Hippocampal formation (tissue), 2 donors: Measurements from ENCODE around the gene SPINK5.
"Not testable (repeated sequence)": the region's sequence is repeated elsewhere in the genome, so short reads cannot be mapped to it uniquely, and the experiment has no call there.

Experiments
- DNase-seq, 2 donors: peaks; one replicate each; lab custom pipeline; 2025; lab: John Stamatoyannopoulos, UW

The SPINK5 gene

DNA sequence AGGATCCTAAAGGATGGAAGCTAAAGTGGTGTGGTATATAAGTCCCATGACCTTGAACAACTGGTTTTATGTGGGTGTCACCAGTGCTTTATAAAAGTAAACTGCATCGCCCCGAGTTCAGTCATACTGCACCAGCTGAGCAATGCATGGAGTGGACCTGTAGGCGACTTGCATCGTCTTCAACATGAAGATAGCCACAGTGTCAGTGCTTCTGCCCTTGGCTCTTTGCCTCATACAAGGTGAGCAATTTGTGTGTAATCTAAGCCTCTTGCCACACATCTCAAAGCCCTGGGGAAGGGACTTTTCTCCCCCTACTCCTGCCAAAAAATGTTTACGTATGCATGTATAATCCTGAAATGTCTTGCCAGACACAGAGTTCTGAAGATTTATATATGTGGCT, at the start of gene SPINK5:
TSS of gene SPINK5 (plus strand) at position 120 of the 400 bp plus-strand sequence. CDS start at position 185, 65 bp downstream.
- DNase-seq = no peak

DNA sequence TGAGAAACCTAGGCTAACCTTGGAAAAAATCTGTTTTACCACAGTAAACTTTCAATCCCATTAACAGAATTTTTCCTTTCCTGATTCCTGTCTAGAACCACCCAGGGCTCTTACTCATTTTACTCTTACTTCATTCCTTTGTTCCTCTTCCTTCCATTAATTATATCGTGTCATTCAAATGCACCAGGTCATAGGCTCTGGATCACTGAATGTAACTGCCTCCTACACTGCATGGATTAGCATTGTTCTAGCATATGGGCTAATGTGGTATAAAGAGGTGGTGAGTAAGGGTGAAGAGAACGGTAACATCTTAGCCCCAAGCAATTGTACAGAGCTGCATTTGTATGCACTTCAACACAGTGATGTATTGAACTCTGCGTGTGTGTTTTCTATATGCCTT, 49.5 kb upstream of the SPINK5 start:
- DNase-seq = no peak

DNA sequence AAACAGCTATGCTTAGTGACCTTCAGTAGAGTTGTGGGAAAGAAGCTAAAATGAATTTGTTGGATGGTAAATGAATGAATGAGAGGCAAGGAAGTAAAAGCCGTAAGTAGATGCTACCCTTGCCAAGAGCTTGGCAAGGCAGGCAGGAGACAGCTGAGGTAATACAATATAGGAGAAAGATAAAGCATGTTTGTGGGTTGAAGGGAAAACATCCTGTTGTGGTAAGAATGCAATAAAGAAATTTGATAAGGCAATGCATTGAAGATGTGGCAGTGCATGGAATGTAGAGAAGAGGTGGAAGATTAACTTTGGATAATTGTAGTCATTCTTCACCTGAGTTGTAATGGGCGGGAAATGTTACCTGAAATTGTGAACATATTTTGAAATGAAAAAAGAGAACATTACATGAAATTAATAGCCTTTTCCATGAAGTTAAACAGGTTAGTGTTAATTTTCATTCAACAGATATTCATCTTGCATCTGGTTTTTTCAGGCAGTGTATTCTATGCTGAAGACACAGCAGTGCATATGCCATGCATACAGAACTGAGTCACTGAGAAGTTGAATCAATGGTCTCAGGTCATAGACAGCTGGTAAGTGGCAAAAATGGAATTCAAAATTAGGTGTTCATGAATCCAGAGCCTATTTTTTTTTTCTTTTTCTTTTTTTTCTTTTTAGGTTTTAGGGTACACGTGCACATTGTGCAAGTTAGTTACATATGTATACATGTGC, 43.4 kb upstream of the SPINK5 start:
- no peak for DNase-seq

DNA sequence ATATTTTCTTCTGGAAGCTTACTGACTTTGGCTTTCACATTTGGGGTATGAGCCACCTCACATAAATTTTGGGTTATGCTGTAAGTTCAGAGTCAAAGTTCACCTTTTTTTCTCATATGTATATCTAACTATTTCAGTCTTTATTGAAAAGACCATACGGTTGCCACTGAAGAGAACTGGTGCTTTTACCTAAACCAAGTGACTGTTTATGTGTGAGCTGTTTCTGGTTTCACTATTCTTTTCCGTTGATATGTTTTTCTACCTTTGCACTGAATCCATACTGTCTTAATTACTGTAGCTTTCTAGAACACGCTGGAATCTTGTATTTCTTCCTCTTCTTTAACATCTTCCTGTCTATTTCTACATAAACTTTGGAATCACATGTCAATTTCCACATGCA, 36.3 kb upstream of the SPINK5 start:
- no peak for DNase-seq

DNA sequence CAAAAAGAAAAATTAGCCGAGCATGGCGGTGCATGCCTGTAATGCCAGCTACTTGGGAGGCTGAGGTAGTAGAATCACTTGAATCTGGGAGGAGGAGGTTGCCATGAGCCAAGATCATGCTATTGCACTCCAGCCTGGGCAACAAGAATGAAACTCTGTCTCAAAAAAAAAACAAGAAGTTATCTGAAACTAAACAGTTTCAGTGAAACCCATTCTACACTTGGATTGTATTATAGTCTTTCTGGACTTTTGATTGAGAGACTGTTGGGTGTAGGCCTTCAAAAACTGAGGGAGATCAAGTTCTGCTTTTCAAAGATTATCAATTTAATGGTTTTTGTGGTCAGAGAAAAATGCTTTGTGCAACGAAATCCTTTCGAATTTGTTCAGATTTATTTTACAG, 34.6 kb upstream of the SPINK5 start:
- DNase-seq = no peak

- no peak for DNase-seq
These were observed 30.6 kb upstream of the SPINK5 start for GRCh38 chr5:148033134-148033533.

DNA sequence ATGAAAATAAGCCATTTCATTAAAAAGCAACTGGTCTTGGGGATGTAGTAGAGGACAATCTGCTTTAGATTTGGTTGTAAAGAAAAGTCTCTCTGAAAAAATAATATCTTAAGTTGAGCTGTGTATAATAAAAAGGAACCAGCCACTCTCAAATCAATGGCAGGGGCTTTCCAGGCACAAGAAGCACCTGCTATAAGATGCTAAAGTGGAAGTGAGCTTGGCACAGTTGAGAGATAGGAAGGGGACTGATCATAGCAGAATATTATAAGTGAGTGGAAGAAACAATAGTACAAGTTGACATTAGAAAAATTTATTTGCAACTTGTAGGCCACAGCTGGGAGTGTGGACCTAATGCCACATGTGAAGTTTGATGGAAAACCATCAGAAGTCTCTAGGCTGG, 28.1 kb upstream of the SPINK5 start:
- DNase-seq = no peak

DNA sequence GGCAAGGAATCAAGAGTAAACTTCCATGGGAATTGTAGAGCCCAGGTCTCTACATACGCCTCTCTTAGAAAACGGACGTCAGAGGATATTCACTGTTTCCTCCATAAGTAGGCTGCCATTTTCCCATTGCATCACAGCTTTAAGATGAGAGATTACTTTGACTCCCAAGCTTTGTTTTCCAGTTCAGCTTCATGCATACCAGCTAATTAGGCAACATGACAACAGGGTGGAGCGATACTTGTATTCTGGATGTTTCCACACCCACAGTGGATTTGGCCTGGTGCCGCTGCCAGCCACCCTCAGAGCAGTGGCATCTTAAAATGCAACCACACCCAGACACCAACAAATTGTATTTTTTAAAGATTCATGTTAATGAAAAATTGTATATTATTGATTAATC, 20.9 kb upstream of the SPINK5 start:
- no peak for DNase-seq

DNA sequence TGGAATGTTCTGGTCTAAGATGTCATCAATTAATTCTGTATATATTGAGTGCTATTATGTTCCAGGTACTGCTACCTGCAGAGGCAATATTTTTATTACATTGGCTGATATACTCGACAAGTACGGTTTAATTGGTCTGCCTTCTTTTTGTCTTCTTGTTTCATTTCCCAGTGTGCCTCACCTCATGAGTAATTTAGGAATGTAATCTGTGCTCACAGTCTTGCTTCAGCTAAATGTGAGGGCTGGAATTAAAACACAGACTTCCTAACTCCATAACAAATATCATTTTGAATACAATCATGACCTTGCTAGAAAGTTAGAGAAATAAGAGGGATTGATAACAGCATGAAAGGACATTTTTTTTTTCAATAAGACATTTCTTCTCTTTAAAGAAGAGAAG, 20.1 kb upstream of the SPINK5 start:
- DNase-seq = no peak

- DNase-seq = not testable (repeated sequence)
These were observed 8.6 kb upstream of the SPINK5 start for GRCh38 chr5:148055160-148055559.

GRCh38 chr5:148060309-148060708, 3.5 kb upstream of the SPINK5 start:
- no peak for DNase-seq

- no peak for DNase-seq
These were observed 2.9 kb upstream of the SPINK5 start for GRCh38 chr5:148060881-148061280.

- DNase-seq = no peak
These were observed 6.8 kb downstream of the SPINK5 start for GRCh38 chr5:148070621-148071020.

- DNase-seq = no peak
These were observed 8.4 kb downstream of the SPINK5 start for GRCh38 chr5:148072207-148072606.

GRCh38 chr5:148075529-148075928, 11.7 kb downstream of the SPINK5 start:
- no peak for DNase-seq

DNA sequence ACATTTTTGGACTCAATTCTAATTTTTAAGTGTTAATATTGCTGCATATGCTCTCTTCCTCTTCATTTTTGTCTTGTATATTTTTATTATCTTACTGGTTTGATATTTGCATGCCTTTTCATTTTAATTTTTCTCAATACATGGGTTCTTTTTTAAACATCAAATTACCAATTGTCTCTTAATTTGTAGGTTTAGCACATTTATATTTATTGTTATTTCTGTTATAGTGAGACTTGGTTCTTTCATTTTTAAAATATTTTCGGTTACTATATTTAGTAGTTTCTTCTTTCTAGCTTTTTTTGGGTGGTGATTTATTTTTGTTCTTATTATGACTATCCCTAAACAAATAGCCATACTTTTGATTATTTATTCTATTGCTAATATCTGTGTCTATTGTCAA, 19.4 kb downstream of the SPINK5 start:
- DNase-seq = no peak

- DNase-seq = no peak
These were observed 20.5 kb downstream of the SPINK5 start for GRCh38 chr5:148084269-148084668.

- DNase-seq = no peak
These were observed 21.5 kb downstream of the SPINK5 start for GRCh38 chr5:148085310-148085709.

- no peak for DNase-seq
These were observed 22.4 kb downstream of the SPINK5 start for GRCh38 chr5:148085977-148086705.

DNA sequence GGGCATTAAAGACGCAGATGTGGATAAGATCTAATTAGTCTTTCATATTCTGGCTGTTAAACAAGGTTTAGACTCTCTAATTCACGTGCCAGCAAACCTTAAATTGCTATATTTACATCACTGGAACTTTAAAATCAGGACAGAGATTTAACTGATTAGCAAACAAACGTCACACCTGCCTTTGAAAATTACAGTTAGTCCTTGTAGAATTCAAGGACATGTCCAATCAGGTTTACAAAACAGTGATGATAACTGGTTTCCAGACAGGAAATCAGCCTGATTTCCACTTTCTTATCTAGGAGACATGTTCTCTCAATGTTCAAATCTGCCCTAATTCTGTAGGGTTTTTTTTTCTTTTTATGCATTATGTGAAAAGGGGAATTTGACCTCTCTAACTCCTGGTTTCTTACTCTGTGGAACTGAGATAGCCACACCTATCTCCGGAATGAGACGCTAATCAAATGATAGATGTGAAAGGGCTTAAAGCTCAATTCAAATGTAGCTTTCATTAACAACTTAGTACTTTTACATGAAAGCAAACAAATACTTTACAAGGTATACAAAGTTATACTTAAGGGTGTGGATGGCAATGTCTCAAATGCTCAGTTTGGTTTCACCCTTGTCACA, 26.5 kb downstream of the SPINK5 start:
- no peak for DNase-seq

DNA sequence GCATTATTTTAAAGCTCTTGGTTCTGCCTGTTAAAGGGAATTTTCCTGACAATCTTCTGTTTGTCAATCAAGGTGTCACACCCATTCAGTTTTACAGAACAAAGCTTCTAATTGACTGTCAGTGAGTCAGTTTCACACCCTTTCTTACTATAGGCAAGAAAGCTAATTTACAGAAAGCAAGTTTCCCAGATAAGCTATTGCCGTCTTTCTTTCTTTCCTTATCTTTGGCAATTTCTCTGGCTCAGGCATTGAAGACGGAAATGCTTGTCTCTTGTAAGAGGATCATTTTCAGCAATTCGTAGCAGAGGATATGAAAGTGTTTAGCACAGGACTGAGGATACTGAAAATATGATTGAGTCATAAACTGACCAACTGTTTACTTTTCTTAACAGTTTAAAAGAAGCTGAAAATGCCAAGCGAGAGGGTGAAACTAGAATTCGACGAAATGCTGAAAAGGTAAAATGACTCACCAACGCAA, 27.0 kb downstream of the SPINK5 start:
- no peak for DNase-seq

GRCh38 chr5:148091991-148092964, 28.5 kb downstream of the SPINK5 start:
- no peak for DNase-seq
